Vagina (tissue), 2 donors: ENCODE data around the gene DDR1. TPM values are rescaled to one million over a fixed set of nuclear protein-coding genes. Genes with fewer than 3 reads are reported as not detected.
"Not testable (repeated sequence)": the region's sequence is repeated elsewhere in the genome, so short reads cannot be mapped to it uniquely, and the experiment has no call there.

Experiments used
- DNase-seq, 2 donors: peaks; one replicate each; pipeline ENCODE4 v3.0.0-alpha.2; 2017; ENCODE audit errors: extremely low spot score in 2 of 2
- H3K27ac ChIP-seq: fragments of 200-600 bp; sonication (generic); one replicate; pipeline ENCODE4 v1.5.1; 2019
- H3K27me3 ChIP-seq: fragments of 200-600 bp; sonication (generic); one replicate; pipeline ENCODE4 v1.5.1; 2019
- H3K36me3 ChIP-seq, 2 donors: fragments of 200-600 bp; sonication (generic); one replicate each; pipeline ENCODE4 v1.5.1; 2017 to 2019
- H3K4me1 ChIP-seq: fragments of 200-600 bp; sonication (generic); one replicate; pipeline ENCODE4 v1.5.1; 2019
- H3K4me3 ChIP-seq, 2 donors: fragments of 200-600 bp; sonication (generic); 1 replicate in 1 of 2; 2 replicates in 1 of 2; pipeline ENCODE4 v1.5.1; 2016 to 2019
- H3K9me3 ChIP-seq: fragments of 200-600 bp; sonication (generic); one replicate; pipeline ENCODE4 v1.5.1; 2019
- POLR2A ChIP-seq, 2 donors: fragments of 450-650 bp; IDR thresholded peaks; one replicate each; pipeline ENCODE4 v1.6.1; 2017; ENCODE audit warnings: antibody characterized with exemption in 2 of 2, mild to moderate bottlenecking in 2 of 2, moderate library complexity in 2 of 2
- POLR2AphosphoS5 ChIP-seq, 2 donors: sonication (generic); formaldehyde crosslinking; IDR thresholded peaks; one replicate each; pipeline ENCODE4 v1.9.0; 2017; ENCODE audit warnings: antibody characterized with exemption in 2 of 2, mild to moderate bottlenecking in 2 of 2, low read depth in 1 of 2; ENCODE audit not compliant: insufficient read depth in 1 of 2
- intact Hi-C: fragments of 100-400 bp; cut with DNase I; formaldehyde crosslinking; loops from one replicate; pipeline ENCODE4 v1.15.1; 2023
- total RNA-seq: library from RNA; depleted of rRNA; stranded (reverse); fragments of >200 nt; gene quantifications from one replicate; pipeline ENCODE4 v1.2.3, GENCODE V29; 2016
- TF ChIP-seq, protein P1 (sequence below), 3 experiments: fragments of 450-650 bp in 2 of 3; fragments of 200-600 bp in 1 of 3; sonication (generic) in 1 of 3; IDR thresholded peaks; one replicate each; pipeline ENCODE4 v1.5.1; 2017 to 2019; ENCODE audit warnings: antibody characterized with exemption in 3 of 3, mild to moderate bottlenecking in 2 of 3, moderate library complexity in 2 of 3

Gene DDR1
- total RNA-seq, 1 donor from 2014 or later = 71.5 TPM

DNA sequence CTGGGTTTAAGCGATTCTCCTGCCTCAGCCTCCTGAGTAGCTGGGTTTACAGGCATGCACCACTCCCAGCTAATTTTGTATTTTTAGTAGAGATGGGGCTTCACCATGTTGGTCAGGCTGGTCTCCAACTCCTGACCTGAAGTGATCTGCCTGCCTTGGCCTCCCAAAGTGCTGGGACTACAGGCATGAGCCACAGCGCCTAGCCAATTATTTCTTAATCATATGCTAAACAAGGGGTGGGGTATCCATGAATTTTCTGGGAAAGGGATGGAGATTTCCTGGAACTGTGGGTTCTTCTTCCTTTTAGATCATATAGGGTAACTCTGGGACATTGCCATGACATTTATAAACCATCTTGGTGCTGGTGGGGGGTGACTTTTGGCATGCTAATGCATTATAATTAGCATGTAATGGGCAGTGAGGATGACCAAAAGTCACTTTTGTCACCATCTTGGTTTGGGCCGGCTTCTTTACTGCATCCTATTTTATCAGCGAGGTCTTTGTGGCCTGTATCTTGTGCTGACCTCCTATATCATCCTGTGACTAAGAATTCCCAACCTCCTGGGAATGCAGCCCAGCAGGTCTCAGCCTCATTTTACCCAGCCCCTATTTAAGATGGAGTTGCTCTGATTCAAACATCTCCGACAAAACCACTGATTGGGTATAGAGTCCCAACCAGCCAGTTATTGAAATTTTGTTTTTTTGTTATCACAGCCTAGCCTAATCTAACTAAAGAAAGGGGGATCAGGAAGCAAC is 29.9 kb upstream of the DDR1 start:
- Histone ChIP-seq H3K27me3 (no peaks in the 10 kb centered on the region), H3K36me3 (no peaks in the 10 kb centered on the region), H3K4me3 (no peak overlapping the region), H3K9me3 (no peaks in the 10 kb centered on the region), H3K4me1 (no peaks in the 10 kb centered on the region), H3K27ac (no peak overlapping the region)
- DNase-seq = no peak
- intact Hi-C loops = no loop called here
- TF ChIP-seq POLR2AphosphoS5 (IDR thresholded peaks at IDR 0.05; ENCODE audit: insufficient read depth in 1 of 2, low read depth in 1 of 2) (no peak), POLR2A (IDR thresholded peaks at IDR 0.05) (no peak)
- TF ChIP-seq, protein P1, sequence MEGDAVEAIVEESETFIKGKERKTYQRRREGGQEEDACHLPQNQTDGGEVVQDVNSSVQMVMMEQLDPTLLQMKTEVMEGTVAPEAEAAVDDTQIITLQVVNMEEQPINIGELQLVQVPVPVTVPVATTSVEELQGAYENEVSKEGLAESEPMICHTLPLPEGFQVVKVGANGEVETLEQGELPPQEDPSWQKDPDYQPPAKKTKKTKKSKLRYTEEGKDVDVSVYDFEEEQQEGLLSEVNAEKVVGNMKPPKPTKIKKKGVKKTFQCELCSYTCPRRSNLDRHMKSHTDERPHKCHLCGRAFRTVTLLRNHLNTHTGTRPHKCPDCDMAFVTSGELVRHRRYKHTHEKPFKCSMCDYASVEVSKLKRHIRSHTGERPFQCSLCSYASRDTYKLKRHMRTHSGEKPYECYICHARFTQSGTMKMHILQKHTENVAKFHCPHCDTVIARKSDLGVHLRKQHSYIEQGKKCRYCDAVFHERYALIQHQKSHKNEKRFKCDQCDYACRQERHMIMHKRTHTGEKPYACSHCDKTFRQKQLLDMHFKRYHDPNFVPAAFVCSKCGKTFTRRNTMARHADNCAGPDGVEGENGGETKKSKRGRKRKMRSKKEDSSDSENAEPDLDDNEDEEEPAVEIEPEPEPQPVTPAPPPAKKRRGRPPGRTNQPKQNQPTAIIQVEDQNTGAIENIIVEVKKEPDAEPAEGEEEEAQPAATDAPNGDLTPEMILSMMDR (IDR thresholded peaks at IDR 0.05) = no peak

DNA sequence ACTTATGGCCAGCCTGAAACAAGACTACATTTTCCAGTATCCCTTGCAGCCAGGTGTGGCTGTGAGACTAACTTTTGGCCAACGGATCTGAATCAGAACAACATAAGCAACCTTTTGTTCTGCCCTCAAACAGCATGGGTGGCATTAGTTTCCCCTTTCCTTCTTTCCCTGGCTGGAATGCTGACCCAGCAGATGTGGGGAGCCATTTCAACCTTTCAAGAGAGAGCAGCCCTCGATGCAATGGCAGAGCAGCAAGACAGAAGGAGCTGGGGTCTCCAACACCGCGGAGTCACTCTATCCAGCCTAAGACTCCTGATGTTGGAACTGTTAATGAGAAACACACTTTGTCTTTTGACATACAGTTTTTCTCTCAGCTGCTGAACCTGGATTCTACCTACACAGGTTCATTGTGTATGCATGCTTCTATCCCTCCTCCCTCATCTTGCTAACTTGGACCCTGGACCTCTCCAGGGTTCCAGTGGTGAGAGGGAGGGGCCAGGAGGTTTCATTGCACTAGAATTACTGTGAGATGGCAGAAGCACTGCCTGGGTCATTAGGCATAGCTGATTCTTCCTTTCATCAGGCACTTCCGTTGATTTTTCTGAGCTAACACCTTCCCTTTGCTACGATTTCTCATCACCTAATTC is 28.8 kb upstream of the DDR1 start:
- no peak overlapping the region for H3K4me3 ChIP-seq
- H3K36me3 ChIP-seq = no peaks in the 10 kb centered on the region
- no peaks in the 10 kb centered on the region for H3K9me3 ChIP-seq
- no peak overlapping the region for H3K27ac ChIP-seq
- TF ChIP-seq POLR2AphosphoS5 (IDR thresholded peaks at IDR 0.05; ENCODE audit: insufficient read depth in 1 of 2, low read depth in 1 of 2) = no peak
- TF ChIP-seq, protein P1 (IDR thresholded peaks at IDR 0.05) = no peak
- TF ChIP-seq POLR2A (IDR thresholded peaks at IDR 0.05) = no peak
- H3K27me3 ChIP-seq = no peaks in the 10 kb centered on the region
- intact Hi-C loops = no loop called here
- no peak for DNase-seq
- H3K4me1 ChIP-seq = no peaks in the 10 kb centered on the region

DNA sequence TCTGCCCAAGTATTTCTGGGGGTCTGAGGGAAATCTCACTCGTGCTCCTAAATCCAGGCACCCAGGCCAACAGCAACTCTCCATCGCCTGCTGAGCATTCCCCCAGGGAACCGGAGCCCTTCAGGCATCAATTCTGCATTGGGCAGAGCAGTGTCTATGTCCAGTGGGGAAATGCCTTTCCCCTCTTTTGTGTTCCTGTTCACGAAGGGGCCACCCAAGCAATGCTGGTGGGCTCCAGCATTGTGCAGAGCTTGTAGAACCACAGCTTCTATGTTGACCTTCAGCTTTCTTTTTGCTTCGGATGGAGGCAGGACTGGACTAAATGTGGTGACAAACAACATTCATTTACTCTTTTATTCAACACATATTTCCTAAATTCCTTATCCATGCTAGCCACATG is 27.2 kb upstream of the DDR1 start:
- DNase-seq = no peak

DNA sequence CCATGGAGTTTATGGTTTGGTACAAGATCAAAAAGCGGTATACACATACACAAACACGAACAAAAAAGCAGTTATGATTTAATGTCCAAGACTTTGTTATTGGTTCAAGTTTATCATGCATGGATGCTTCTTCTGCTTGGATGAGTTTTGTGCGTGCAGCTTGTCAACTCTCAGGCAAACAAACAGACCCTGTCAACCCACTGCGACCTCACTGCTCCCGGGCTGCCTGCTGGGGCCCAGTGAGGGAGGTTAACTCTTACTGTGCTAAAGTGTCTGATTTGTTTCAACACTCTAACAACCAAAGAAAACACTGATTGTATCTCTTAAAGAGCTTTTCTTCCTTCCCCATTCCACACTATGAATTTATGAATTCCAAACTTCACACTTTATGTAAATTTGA is 26.8 kb upstream of the DDR1 start:
- no peak for TF ChIP-seq POLR2A (IDR thresholded peaks at IDR 0.05)
- TF ChIP-seq POLR2AphosphoS5 (IDR thresholded peaks at IDR 0.05; ENCODE audit: insufficient read depth in 1 of 2, low read depth in 1 of 2) = no peak
- TF ChIP-seq, protein P1 (IDR thresholded peaks at IDR 0.05) = no peak
- Histone ChIP-seq H3K27me3 (no peaks in the 10 kb centered on the region), H3K4me1 (no peaks in the 10 kb centered on the region), H3K36me3 (no peaks in the 10 kb centered on the region), H3K27ac (no peak overlapping the region), H3K4me3 (no peak overlapping the region), H3K9me3 (no peaks in the 10 kb centered on the region)
- DNase-seq = no peak
- intact Hi-C loops = no loop called here

More for the DNA sequence above, 27.2 kb upstream of the DDR1 start:
- Histone ChIP-seq H3K9me3 (no peaks in the 10 kb centered on the region), H3K27me3 (no peaks in the 10 kb centered on the region), H3K4me3 (no peak overlapping the region), H3K4me1 (no peaks in the 10 kb centered on the region), H3K27ac (no peak overlapping the region), H3K36me3 (no peaks in the 10 kb centered on the region)
- intact Hi-C loops = no loop called here
- TF ChIP-seq POLR2AphosphoS5 (IDR thresholded peaks at IDR 0.05; ENCODE audit: insufficient read depth in 1 of 2, low read depth in 1 of 2) (no peak), POLR2A (IDR thresholded peaks at IDR 0.05) (no peak)
- TF ChIP-seq, protein P1 (IDR thresholded peaks at IDR 0.05) = no peak

DNA sequence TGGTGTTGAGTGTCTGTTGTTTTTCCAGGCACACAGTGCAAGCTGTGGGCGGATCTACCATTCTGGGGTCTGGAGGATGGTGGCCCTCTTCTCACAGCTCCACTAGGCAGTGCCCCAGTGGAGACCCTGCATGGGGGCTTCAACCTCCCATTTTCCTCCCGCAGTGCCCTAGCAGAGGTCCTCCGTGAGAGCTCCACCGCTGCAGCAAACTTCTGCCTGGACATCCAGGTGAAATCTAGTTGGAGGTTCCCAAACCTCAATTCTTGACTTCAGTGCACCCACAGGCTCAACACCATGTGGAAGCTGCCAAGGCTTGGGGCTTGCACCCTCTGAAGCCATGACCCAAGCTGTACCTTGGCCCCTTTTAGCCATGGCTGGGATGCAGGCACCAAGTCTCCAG is 24.6 kb upstream of the DDR1 start:
- DNase-seq, H3K4me3 ChIP-seq, H3K4me1 ChIP-seq, H3K27me3 ChIP-seq, H3K27ac ChIP-seq, H3K36me3 ChIP-seq, H3K9me3 ChIP-seq, intact Hi-C loops: not testable (repeated sequence)
